Measurements from ENCODE around the gene ATG7. TPM values are rescaled to one million over a fixed set of nuclear protein-coding genes. Genes with fewer than 3 reads are reported as not detected.
"Not testable (repeated sequence)": the region's sequence is repeated elsewhere in the genome, so short reads cannot be mapped to it uniquely, and the experiment has no call there.

ATG7 gene
- total RNA-seq, 1 donor from 2014 or later, result 45.2 TPM

DNA sequence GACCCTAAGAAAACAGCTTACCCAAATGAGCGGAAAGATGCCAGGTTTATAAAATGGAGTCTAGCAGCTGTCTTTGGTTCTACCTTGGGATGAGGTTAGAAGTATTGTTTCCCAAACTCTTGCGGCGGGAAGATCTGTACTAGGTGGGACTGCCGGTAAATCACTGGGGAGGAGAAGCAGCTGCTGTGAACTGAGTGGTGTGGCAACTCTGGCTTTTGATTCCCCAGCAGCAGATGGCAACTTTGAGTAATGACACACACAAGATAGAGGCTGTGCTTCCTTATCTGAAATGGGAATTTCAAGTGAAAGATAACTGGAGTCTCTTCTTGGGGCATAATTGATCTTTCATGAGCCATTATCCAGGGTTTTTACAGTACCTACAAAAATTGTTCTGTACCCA, 184.9 kb downstream of the ATG7 start:
- Mint-ChIP-seq H3K4me3 (ENCODE audit: low read depth) (no peak overlapping the region), H3K27ac (no peak overlapping the region), H3K4me1 (ENCODE audit: low read depth) (peaks cover 4% of the 10 kb centered on the region), H3K36me3 (ENCODE audit: low read depth) (no peaks in the 10 kb centered on the region), H3K27me3 (ENCODE audit: low read depth) (no peaks in the 10 kb centered on the region), H3K9me3 (no peaks in the 10 kb centered on the region)
- intact Hi-C loops (cut with micrococcal nuclease), result no loop called here
- DNase-seq (ENCODE audit: low spot score), result no peak

DNA sequence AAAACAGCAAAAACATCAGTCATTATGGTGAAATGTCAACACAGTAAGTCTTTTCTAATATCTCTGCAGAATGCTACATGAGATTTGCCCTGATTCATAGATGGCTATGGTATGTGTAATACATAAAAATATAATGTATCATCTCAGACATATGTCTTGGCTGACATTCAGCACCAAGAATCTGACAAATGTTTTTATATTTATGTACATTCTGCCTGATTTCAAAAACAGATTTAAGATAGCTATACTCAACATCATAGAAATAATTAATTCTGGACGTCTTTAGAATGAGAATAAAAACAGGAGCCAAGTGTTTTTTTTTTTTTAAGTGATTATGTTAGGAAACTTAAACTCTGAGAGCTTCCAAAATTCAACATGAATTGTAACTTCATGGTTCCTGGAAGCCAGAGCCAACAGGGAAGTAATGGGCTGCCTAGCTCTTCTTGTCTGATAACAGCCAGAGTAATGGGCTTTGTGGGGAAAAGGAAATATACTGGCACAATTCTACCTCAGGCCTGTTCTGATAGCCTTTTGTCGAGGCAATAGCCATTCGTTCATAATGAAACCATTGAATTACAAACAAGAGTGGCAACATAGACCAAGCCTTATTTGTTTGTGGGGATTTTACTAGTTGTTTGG, 187.1 kb downstream of the ATG7 start:
- Mint-ChIP-seq H3K9me3 (no peaks in the 10 kb centered on the region), H3K36me3 (ENCODE audit: low read depth) (no peaks in the 10 kb centered on the region), H3K27me3 (ENCODE audit: low read depth) (no peaks in the 10 kb centered on the region), H3K4me3 (ENCODE audit: low read depth) (no peak overlapping the region), H3K4me1 (ENCODE audit: low read depth) (no peaks in the 10 kb centered on the region), H3K27ac (no peak overlapping the region)
- intact Hi-C loops (cut with micrococcal nuclease), result no loop called here
- DNase-seq (ENCODE audit: low spot score), result no peak

DNA sequence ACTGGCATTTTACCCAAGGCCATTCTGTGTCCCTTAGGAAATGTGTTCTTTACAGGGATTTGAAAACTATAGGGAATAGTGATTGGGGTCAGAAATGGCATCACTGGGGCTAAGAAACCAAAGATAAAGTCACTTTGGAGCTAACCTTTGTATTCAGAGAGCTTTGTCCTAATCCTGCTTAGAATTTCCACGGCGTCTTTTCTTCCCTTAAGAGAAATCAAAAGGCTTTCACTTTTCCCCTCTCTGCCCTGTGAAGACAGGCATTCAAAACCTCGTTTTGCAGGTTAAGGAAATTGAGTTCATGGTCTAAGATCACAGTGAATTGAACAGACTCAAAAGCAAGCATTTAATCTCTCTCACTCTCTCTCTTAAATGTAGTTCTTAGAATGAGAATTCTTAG, 189.0 kb downstream of the ATG7 start:
- no peaks in the 10 kb centered on the region for H3K27me3 Mint-ChIP-seq (ENCODE audit: low read depth)
- no peak overlapping the region for H3K4me3 Mint-ChIP-seq (ENCODE audit: low read depth)
- H3K36me3 Mint-ChIP-seq (ENCODE audit: low read depth), result no peaks in the 10 kb centered on the region

DNA sequence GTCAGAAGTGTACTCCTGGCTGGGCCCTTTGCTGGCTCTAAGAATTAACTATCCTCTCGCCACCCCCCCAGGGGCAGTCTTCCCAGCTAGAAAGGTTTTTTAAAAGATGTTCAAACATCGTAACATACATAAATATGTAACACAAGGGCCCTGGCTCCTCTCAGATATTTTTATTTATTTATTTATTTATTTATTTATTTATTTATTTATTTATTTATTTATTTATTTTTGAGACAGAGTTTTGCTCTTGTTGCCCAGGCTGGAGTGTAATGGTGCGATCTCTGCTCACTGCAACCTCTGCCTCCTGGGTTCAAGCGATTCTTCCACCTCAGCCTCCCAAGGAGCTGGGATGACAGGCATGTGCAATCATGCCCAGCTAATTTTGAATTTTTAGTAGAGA, 190.5 kb downstream of the ATG7 start:
- H3K27me3 Mint-ChIP-seq (ENCODE audit: low read depth); H3K4me1 Mint-ChIP-seq (ENCODE audit: low read depth); H3K4me3 Mint-ChIP-seq (ENCODE audit: low read depth); H3K9me3 Mint-ChIP-seq; H3K36me3 Mint-ChIP-seq (ENCODE audit: low read depth); intact Hi-C loops (cut with micrococcal nuclease); DNase-seq (ENCODE audit: low spot score); H3K27ac Mint-ChIP-seq: not testable (repeated sequence)

More for the DNA sequence above, 189.0 kb downstream of the ATG7 start:
- no peak overlapping the region for H3K27ac Mint-ChIP-seq
- no peak for DNase-seq (ENCODE audit: low spot score)
- intact Hi-C loops (cut with micrococcal nuclease), result no loop called here
- H3K4me1 Mint-ChIP-seq (ENCODE audit: low read depth), result no peaks in the 10 kb centered on the region
- H3K9me3 Mint-ChIP-seq, result no peaks in the 10 kb centered on the region

DNA sequence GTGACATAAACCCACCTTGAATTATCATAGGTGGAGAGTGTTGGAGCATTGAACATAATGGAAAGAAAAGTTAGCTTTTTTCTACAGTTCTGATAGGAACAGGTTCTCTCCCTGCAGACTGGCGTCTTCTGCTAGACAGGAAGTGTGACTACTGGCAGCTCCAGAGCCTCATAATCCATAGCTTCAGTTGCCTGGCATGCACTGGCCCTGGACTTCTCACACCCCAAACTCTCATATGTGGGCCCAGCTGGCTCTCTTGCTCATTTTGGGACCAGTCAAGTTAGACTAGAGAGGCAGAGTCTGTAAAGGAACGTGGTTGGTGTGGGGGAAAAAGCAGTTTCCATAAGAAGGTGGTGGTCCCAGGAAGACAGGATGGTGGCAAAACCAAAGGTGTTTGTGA, 191.4 kb downstream of the ATG7 start:
- no peaks in the 10 kb centered on the region for H3K4me1 Mint-ChIP-seq (ENCODE audit: low read depth)
- H3K4me3 Mint-ChIP-seq (ENCODE audit: low read depth), result no peak overlapping the region
- intact Hi-C loops (cut with micrococcal nuclease), result no loop called here
- DNase-seq (ENCODE audit: low spot score), result no peak
- H3K27ac Mint-ChIP-seq, result no peak overlapping the region
- H3K9me3 Mint-ChIP-seq, result no peaks in the 10 kb centered on the region
- no peaks in the 10 kb centered on the region for H3K27me3 Mint-ChIP-seq (ENCODE audit: low read depth)
- no peaks in the 10 kb centered on the region for H3K36me3 Mint-ChIP-seq (ENCODE audit: low read depth)

DNA sequence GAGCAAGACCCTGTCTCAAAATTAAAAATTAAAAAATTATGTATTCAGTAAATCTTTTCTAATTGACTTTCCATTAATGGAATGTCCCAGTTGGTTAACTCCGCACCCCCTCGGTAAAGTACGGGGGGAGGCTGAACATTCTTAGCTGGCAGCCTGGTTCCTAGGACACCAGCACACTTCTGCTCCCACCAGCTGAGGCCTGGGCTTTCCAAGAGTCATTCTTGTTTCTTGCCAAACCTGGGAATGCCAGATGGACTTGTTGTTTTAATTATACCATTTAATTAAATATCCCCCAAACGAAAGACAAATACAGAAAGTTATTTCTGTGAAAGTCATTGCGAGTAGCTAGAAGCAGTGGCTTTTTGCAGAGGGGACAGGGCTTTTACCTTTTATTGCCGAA, 192.2 kb downstream of the ATG7 start:
- Mint-ChIP-seq H3K36me3 (ENCODE audit: low read depth) (no peaks in the 10 kb centered on the region), H3K4me1 (ENCODE audit: low read depth) (no peaks in the 10 kb centered on the region), H3K4me3 (ENCODE audit: low read depth) (no peak overlapping the region), H3K27ac (no peak overlapping the region), H3K9me3 (no peaks in the 10 kb centered on the region), H3K27me3 (ENCODE audit: low read depth) (no peaks in the 10 kb centered on the region)
- no peak for DNase-seq (ENCODE audit: low spot score)
- intact Hi-C loops (cut with micrococcal nuclease), result no loop called here

DNA sequence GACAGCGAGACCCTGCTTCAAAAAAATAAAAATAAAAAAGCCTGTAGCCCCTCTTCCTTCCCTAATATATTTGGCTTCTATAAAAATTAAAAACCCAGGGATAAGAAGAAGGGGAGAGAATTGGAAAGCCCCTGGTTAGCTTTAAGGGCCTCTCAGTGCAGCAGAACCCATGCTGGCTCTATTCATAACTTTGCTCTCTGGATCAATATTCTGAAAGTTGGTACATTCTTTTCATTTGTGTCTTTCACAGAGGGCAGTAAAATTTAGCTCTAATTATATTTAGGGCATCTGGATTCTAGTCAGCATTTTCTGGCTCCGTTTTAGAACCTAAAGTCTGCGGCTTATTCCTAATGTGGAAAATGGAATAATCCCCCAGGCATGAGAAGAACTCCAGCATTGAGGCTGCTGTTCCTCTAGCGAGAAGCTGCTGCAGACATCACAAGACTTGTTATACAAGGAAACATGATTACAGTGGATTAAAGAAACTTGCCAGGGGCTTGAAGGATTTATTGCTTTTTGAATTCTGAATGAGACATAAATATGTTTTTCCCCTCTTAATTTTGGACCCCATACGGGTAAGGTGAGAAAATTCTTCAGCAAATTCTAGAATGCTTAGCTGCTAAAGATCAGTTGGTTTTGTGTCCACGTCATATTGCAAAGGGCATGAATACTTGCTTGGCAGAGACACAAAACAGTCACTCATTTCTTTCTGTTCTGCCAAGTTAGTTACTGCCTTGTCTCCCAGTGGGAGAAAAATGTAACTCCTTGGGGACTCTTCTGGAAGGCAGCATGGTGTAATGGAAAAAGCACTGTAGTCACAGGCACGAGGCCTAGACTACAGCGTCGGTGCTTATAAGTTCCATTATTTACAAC, 193.8 kb downstream of the ATG7 start:
- intact Hi-C loops (cut with micrococcal nuclease), result no loop called here
- H3K4me1 Mint-ChIP-seq (ENCODE audit: low read depth), result no peaks in the 10 kb centered on the region
- no peak for DNase-seq (ENCODE audit: low spot score)
- H3K27me3 Mint-ChIP-seq (ENCODE audit: low read depth), result no peaks in the 10 kb centered on the region
- no peaks in the 10 kb centered on the region for H3K9me3 Mint-ChIP-seq
- no peak overlapping the region for H3K4me3 Mint-ChIP-seq (ENCODE audit: low read depth)
- no peaks in the 10 kb centered on the region for H3K36me3 Mint-ChIP-seq (ENCODE audit: low read depth)
- no peak overlapping the region for H3K27ac Mint-ChIP-seq

DNA sequence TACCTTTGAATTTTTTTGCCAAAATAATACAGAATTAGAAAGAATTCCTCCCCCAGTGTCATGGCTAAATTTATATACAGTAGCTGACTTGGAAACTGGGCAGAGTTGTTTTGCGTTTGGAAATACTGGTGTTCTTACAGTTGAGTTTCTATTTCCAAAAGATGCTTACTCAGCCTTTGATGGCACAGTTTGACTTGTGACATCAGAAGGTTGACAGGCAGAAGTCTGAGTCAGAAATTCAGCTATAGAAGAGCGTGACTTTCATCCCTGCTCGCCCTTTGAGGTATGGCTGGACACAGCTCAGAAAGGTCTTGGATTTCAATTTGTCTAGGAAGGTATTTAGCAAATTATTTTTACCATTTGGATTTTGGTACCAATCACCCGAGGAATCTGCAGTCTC, 195.7 kb downstream of the ATG7 start:
- H3K36me3 Mint-ChIP-seq (ENCODE audit: low read depth), result no peaks in the 10 kb centered on the region
- no peak overlapping the region for H3K27ac Mint-ChIP-seq
- intact Hi-C loops (cut with micrococcal nuclease), result no loop called here
- H3K27me3 Mint-ChIP-seq (ENCODE audit: low read depth), result no peaks in the 10 kb centered on the region
- H3K4me3 Mint-ChIP-seq (ENCODE audit: low read depth), result no peak overlapping the region
- no peaks in the 10 kb centered on the region for H3K4me1 Mint-ChIP-seq (ENCODE audit: low read depth)
- no peaks in the 10 kb centered on the region for H3K9me3 Mint-ChIP-seq
- no peak for DNase-seq (ENCODE audit: low spot score)

DNA sequence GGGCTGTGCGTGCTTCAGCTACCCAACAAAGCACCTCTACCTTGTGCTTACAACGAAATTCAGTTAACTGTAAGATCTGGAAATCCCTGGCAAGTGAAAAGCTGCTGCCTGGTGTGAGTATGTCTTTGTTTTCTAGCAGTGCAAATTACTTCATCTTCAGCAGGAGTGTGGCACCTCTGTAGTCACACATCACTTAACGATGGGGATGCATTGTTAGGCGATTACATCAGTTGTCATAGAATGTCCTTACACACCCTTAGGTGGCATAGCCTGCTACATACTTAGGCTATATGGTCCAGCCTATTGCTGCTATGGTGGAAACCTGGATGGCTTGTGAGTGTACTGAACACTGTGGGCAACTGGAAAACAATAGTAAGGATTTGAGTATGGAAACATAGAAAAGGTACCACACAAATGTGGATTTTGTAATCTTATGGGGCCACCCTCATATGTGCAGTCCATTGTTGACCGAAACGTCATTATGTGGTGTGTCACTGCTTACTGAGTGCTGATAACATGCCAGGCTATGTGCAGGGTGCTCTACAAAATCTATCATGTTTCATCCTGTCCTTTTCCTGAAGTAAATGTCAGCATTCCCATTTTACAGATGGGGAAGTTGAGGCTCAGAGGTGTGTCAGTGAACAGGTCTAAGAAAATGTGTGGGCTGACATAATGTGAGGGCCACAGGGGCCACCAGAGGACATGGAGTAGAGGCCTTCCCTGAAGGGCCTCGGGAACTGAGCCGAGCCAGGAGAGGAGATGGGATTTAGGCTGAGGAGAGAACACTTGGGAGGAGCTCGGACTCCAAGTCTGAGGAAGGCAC, 198.0 kb downstream of the ATG7 start:
- no peaks in the 10 kb centered on the region for H3K27me3 Mint-ChIP-seq (ENCODE audit: low read depth)
- intact Hi-C loops (cut with micrococcal nuclease), result no loop called here
- H3K27ac Mint-ChIP-seq, result no peak overlapping the region
- H3K9me3 Mint-ChIP-seq, result no peaks in the 10 kb centered on the region
- H3K4me3 Mint-ChIP-seq (ENCODE audit: low read depth), result no peak overlapping the region
- no peak for DNase-seq (ENCODE audit: low spot score)
- no peaks in the 10 kb centered on the region for H3K4me1 Mint-ChIP-seq (ENCODE audit: low read depth)
- no peaks in the 10 kb centered on the region for H3K36me3 Mint-ChIP-seq (ENCODE audit: low read depth)

DNA sequence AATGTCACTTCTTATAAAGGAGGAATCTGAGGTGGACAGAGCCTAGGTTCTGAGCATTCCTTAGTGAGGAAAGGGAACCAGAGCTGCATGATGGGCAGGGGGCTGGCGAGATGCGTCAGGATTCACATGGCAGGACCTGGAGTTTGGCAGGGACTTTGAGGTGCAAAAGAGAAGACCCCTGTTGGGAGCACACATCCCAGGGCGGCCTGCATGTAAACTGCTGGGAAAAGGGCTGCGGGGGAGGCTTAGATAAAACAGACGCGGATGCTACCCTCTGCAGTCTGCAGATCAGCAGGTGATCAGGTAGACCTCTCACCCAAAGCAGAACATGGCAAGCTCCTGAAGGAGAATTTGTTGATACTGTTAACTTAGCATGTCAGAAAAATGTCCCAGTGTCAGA, 203.1 kb downstream of the ATG7 start:
- H3K27ac Mint-ChIP-seq, result no peak overlapping the region

DNA sequence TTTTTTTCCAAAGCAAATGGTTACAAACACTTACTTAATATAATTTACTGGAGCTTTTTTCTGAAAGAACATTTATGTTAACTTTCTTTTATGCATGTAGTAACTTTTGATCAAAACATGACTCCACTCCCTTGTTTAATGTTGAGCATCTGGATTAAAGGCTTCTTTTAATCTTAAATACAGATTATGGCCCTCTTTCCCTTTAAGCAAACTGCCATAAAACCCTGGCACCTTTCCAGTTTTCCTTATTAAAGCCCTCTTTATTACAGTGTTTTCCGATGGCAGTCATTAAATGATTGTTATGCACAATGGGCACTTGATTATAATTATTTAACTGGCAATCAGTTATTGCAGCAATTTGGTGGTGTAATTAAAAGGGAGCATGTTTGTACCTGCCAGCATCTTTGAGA, 204.5 kb downstream of the ATG7 start:
- Mint-ChIP-seq H3K27ac (no peak overlapping the region), H3K9me3 (no peaks in the 10 kb centered on the region), H3K36me3 (ENCODE audit: low read depth) (no peaks in the 10 kb centered on the region), H3K4me1 (ENCODE audit: low read depth) (peaks cover 5% of the 10 kb centered on the region), H3K4me3 (ENCODE audit: low read depth) (no peak overlapping the region), H3K27me3 (ENCODE audit: low read depth) (no peaks in the 10 kb centered on the region)
- intact Hi-C loops (cut with micrococcal nuclease), result no loop called here
- no peak for DNase-seq (ENCODE audit: low spot score)

More for the DNA sequence above, 203.1 kb downstream of the ATG7 start:
- intact Hi-C loops (cut with micrococcal nuclease), result no loop called here
- Mint-ChIP-seq H3K9me3 (no peaks in the 10 kb centered on the region), H3K4me3 (ENCODE audit: low read depth) (no peak overlapping the region), H3K27me3 (ENCODE audit: low read depth) (no peaks in the 10 kb centered on the region), H3K36me3 (ENCODE audit: low read depth) (no peaks in the 10 kb centered on the region), H3K4me1 (ENCODE audit: low read depth) (peaks cover 5% of the 10 kb centered on the region)
- DNase-seq (ENCODE audit: low spot score), result no peak

DNA sequence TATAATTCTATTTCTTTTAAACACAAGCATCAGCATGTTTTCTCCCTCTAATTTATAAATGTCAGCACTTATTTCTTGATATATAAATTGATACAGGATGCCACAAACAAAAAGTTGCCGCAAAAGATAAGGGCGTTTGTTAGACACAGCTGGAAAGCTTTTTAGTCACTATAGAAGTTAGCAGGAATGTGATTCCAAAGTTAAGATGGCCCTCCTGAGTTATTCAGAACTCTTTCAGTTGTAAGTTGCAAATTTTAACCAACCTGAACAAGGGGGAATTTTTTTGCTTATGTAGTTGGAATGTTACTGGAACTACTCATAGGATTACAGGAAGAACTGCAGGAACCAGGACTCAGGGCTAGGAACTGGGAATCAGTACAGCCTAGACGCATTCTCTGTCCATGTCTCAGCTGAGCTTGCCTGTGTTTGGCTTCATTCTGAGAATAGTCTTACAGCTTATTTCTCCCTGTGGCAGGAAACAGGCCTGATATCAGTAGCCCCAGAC, 205.3 kb downstream of the ATG7 start:
- H3K36me3 Mint-ChIP-seq (ENCODE audit: low read depth), result no peaks in the 10 kb centered on the region
- DNase-seq (ENCODE audit: low spot score), result no peak
- no peaks in the 10 kb centered on the region for H3K27me3 Mint-ChIP-seq (ENCODE audit: low read depth)
- intact Hi-C loops (cut with micrococcal nuclease), result no loop called here
- peaks cover 5% of the 10 kb centered on the region for H3K4me1 Mint-ChIP-seq (ENCODE audit: low read depth)
- H3K9me3 Mint-ChIP-seq, result no peaks in the 10 kb centered on the region
- no peak overlapping the region for H3K4me3 Mint-ChIP-seq (ENCODE audit: low read depth)
- H3K27ac Mint-ChIP-seq, result no peak overlapping the region

DNA sequence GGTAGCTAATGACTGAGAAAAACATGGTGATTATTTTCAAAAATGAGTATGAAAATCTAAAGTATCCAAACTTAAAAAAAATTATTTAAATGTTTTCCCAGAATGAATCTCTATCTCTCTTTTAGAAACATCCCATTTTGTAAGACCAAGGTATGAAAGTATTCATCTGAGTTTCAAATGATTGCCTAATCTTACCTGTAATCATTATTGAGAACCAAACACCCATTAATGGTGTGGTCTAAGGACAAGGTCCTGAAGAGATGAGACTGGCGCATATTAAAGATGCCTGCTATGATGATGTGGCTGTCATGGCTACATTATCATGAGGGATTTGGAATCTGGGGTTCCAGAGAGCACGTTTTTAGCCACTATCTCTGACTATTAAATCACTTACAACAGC, 206.0 kb downstream of the ATG7 start:
- Mint-ChIP-seq H3K9me3 (no peaks in the 10 kb centered on the region), H3K4me3 (ENCODE audit: low read depth) (no peak overlapping the region), H3K36me3 (ENCODE audit: low read depth) (no peaks in the 10 kb centered on the region), H3K4me1 (ENCODE audit: low read depth) (peaks cover 5% of the 10 kb centered on the region), H3K27me3 (ENCODE audit: low read depth) (no peaks in the 10 kb centered on the region), H3K27ac (no peak overlapping the region)
- intact Hi-C loops (cut with micrococcal nuclease), result no loop called here
- DNase-seq (ENCODE audit: low spot score), result no peak

All from activated T-helper 2 cell treated with anti-CD3 and anti-CD28 coated beads, Interferon-gamma antibody, Interleukin-2, Interleukin-4, amounts not matched to agents 10 μg/mL and 5 μg/mL and 100 μg/mL, durations not matched to agents 14 hours and 24 hours and 36 hours (primary cell).